GM18520 (cell line): Measurements from ENCODE around the gene TAF4.

Experiments used
- ATAC-seq: cut with Tn5 transposase; IDR thresholded peaks from one replicate; pipeline ENCODE4 v1.9.1; 2021; ENCODE audit not compliant: unreplicated experiment

Gene TAF4

DNA sequence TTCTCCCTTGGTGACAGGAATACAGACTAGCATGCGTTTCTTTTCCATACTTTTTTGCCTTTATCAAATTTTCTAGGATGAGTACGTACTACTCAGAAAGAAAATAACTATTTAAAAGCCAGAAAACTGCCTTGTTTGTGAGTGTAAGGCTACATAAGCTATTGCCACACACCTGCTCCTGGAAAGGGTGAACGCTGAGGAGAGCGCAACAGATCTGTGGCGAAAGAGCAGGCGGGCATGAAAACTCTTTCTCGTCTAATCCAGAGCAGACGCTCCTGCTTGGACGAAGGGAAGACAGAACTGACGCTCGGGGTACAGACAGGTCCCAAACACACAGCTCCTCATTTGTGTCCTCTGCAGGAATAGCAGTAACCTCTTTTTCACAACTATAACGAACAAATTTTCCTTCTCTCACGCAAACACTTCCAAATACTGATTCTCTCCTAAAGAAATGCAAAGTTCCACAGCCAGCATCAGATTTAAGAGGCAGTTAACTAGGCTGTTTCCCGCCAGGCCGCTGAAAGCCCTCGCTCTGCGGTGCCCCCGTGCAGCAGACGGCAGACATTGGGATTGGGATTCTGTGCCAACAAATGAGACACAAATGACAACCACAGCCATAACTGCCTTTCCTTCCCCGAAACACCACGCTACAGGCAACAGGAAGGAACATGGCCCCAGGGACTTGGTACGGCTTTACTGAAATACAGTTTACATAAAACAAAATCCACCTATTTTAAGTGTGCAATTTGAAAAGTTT is 20.0 kb downstream of the TAF4 start:
- no peak for ATAC-seq

DNA sequence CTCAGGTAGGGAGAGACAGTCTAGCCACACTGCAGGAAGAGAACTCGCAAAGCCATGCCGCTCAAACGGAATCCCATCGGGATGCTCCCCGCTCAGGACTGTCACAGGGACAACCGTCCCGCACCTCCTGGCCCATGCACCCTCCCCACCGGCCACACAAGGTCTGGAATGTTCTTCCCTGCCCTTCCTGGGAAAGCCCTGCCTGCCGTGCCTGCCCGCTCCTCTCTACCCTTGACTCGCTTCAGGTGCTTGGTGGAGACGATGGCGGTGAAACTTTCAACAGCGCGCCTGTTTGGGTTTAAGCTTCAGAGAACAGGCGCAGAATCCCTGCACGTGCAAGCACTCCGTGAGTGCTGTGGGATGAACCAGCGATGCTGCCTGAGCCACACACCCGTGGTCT is 20.6 kb downstream of the TAF4 start:
- no peak for ATAC-seq

GRCh38 chr20:62044631-62045030 is 21.1 kb downstream of the TAF4 start:
- no peak for ATAC-seq

- no peak for ATAC-seq
Observed at GRCh38 chr20:62043131-62043914, 22.4 kb downstream of the TAF4 start.

- ATAC-seq = no peak
Observed at GRCh38 chr20:62042025-62042820, 23.5 kb downstream of the TAF4 start.

DNA sequence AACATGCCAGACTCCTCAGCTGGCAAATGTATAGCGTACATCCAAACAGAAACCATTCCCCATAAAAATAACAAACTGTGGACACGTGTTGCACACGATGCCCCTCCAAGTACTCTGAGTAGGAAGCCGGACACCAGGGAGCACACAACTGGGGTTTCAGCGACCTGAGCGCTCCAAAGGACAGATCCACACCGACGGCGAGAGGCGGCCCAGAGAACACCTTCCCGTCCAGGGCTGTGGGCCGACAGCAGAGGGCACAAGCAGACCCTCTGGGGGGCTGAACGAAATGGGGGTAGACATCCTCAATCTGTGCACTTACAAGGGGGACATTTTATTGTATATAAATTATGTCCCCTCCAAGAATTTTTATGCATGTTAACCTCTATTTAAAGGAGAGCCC is 24.7 kb downstream of the TAF4 start:
- ATAC-seq = no peak

DNA sequence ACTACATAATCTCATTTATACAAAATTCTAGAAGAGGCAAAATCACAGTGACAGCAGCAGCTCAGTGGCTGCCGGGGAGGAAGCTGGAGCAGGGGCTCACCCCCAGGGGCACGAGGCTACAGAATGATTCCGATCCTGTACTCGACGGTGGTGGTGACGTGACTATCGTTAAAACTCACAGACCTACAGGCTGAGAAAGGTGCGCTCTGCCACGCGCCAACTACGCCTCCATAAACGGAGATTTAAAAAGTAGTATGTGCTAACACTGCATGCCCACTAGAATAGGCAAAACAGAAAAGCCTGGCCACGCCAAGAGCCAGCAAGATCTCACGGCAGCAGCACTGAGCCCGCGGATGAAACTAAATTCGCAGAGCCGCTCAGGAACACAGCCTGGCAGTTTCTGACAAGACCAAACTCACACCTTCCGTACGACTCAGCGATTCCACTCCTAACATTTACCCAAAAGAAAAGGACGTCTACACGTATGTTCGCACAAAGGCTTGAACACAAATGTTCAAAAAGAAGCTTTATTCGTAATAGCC is 25.2 kb downstream of the TAF4 start:
- no peak for ATAC-seq

- ATAC-seq = no peak
Observed at GRCh38 chr20:62039738-62040137, 25.9 kb downstream of the TAF4 start.

- no peak for ATAC-seq
Observed at GRCh38 chr20:62032609-62033368, 32.9 kb downstream of the TAF4 start.

DNA sequence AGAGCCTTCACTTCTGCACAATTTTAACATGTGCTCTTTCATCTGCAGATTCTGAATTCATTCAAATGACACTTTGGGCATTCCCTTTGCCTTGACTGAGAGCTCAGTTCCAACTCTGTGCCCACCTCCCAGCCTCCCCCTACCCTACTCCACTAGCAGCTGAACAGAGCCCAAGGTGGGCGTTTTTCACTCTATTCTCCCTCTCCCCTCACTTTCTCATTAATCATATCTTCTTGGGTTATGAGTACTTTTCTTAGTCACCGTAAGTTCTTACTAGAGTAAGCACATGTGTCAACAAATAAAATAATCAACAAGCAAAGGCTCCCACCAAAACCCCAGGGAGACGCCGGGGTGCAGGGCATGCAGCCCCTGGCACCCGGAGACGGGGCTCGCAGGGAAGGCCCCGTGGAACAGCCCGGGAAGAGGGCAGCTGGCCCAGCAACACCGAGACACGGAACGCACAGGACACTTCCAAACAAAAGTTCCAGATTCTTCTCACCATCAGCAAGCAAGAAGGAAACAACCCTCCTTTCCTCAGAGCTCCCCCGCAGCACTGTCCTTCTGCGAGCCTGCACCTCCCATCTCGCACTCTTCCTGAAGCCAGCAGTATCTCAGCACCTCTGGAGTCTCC is 34.1 kb downstream of the TAF4 start:
- no peak for ATAC-seq

DNA sequence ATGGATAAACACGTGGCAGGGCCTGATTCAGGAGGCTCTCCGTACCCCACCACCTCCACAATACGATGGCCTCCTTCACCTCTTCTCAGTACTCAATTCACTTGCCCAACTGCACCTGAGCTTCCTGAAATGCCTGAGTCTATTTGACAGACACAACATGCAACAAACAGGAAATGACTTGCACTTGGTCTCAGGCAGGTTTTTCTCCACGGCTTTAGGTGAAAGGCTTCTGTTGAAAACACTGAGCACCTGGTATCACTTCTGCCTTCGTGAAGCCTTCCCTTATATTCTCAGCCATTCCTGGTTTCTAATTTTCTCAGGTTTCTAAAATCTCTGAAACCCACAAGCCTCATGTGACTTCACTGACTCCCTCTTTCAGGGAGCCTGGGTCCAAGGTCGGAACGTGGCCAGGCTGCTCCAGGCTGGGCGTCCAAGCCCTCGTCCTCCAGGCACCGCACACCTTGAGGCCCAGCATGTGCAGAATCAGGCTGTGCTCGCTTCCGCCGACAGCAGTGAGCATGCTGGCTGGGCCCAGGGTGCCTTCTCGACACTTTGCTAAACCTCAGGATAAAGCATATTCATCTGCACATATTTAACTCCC is 34.7 kb downstream of the TAF4 start:
- no peak for ATAC-seq

DNA sequence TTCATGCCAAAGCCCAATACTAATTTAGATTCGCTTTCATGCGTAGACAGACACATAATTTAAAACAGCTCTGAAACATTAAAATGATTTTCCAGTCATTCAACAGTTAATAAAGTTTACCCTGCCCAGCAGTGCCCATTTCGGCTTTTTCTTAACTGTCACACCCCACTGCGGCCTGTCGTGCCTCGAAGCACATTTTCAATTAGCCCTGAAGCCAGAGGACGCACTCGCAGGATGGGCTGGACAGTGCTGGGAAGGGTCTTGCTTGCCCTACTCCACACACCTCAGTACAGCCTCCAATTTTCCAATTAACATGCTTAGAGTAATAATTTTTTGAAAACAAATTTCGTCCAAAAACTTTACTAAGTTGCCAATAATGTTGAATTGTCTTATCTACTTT is 35.3 kb downstream of the TAF4 start:
- ATAC-seq = no peak

DNA sequence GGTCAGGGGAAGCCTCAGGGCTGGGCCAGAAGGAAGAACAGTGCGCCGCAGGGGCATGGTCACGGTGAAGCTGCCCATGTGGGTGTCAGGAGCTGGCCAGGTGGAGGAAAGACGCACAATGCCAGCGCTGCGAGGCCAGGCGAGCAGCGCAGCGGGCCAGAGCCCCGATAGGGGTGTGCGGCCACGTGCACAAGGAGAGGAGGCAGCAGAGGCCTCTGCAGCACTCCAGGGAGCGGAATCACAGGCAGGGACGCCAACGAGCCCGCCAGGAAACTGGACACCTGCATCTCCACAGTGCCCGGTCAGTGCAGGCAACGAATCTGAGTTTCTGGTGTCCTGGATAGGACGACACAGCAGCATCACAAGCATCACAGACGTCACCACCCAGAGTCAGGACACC is 35.7 kb downstream of the TAF4 start:
- no peak for ATAC-seq

GRCh38 chr20:62029296-62029695 is 36.4 kb downstream of the TAF4 start:
- no peak for ATAC-seq

GRCh38 chr20:62028384-62028783 is 37.3 kb downstream of the TAF4 start:
- no peak for ATAC-seq

DNA sequence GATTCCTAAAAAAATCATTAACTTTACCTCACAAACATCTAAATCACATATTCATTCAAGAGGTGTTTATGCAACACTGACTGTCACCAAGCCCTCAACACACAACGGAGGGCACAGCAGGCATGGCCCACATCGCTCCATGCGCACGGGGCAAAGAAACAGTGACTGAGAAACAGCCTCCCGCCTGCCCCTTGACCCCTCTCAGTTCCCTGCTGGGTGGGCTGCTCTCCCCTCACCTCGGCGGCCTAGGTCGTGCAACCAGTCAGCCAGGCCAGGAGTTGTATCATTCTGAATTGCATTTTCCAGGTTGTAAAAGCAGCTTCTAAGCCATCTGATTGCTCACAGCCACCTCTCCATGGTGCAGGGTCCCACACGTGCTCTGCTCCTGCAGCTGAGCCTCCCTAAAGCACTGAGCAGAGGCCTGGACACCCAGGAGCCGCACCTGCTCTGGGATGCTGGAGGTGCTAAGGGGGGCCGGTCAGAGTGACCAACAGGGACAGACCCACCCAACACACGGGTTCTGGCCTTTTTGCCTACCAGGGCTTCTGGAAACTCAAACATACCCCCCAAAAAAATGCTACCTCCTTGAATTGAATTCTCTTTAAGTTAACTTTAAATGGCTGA is 37.9 kb downstream of the TAF4 start:
- no peak for ATAC-seq

DNA sequence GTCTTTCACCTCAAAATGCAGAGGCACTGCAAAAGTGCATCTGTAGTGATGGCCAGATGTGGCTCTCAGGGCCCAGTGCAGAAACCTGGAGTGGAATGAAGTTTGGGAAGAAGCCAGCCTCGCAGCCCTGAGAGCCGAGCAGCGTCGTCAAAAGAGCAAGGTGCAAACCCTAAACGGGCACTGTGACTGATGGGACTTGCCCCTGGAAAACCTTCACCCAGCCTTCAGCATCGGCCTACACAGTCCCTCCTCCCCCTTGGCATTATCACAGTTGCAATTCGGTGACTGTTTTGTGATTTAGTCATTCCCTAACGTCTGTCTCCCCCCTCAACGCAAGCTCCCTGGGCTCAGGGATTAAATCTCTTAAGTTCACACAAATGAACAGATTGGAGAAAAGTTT is 38.6 kb downstream of the TAF4 start:
- ATAC-seq = no peak

DNA sequence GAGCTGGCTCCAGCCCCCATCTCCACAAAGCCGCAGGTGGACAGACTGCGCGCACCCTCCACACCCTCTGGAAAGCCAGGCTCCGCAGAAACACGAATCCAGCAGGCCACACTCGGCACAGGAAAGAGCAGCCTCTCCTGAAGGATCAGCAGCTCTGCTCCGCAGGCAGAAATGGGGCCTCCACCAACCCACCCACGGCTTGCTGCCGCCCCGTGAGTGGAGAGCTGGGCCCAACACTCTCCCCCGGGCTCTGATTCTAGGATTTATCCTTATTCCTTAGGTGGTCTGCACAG is 39.2 kb downstream of the TAF4 start:
- no peak for ATAC-seq

DNA sequence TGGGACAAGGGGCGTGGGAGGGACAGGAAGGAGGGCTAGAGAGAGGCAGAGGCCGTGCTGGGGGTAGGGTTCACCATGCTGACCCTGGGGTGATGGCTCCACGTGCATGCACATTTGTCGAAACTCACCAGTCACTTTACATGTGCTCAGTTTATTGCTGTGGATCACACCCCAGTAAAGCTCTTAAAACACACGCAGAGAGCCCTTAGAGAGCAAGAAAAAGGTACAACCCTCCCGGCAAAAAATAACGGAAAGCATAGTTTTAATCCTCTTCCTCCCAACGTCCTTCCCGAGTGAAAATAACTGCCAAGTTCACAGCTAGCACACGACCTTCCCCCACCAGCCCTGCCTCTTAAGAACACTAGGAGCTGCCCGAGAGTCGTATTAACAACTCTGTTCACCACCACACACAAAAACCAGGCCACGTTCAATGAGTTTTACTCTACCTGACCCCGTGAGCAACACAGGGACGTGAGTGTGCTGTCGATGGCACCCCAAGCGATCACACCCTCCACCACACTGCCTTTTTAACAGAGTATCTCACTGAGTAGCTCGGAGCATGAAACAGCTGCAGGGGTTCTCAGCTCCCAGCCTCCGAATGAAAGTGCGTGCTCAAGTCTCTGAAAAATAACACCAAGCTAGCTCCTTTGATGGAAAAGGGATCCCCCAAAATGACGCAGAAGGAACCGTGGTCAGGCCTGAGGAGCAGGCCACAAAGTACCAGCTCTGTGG is 39.7 kb downstream of the TAF4 start:
- ATAC-seq = no peak
